SJCRH30 (cell line): ENCODE measurements around the gene C19orf33. TPM values are rescaled to one million over a fixed set of nuclear protein-coding genes. Genes with fewer than 3 reads are reported as not detected.
A peak's percentile ranks its signal among the peaks of the same experiment; 100 is the strongest.

ENCODE experiments used
- DNase-seq, 2 experiments: peaks; one replicate each; pipeline ENCODE4 v3.0.0-alpha.2; 2015 to 2020
- H3K27ac ChIP-seq: fragments of 250-450 bp; sonication (Bioruptor Pico); 2 replicates; pipeline ENCODE4 v1.5.1; 2020; ENCODE audit warnings: mild to moderate bottlenecking, moderate library complexity
- H3K27me3 ChIP-seq: fragments of 250-450 bp; sonication (Bioruptor Pico); 2 replicates; pipeline ENCODE4 v1.5.1; 2020; ENCODE audit warnings: mild to moderate bottlenecking, moderate library complexity
- H3K36me3 ChIP-seq: fragments of 250-450 bp; sonication (Bioruptor Pico); 2 replicates; pipeline ENCODE4 v1.5.1; 2020; ENCODE audit warnings: mild to moderate bottlenecking, moderate library complexity
- H3K4me1 ChIP-seq: fragments of 250-450 bp; sonication (Bioruptor Pico); 2 replicates; pipeline ENCODE4 v1.5.1; 2020; ENCODE audit warnings: mild to moderate bottlenecking, moderate library complexity
- H3K4me3 ChIP-seq: fragments of 250-450 bp; sonication (Bioruptor Pico); 2 replicates; pipeline ENCODE4 v1.5.1; 2020; ENCODE audit warnings: mild to moderate bottlenecking, moderate library complexity
- H3K9me3 ChIP-seq: fragments of 250-450 bp; sonication (Bioruptor Pico); replicated peaks from 2 replicates; pipeline ENCODE4 v1.5.1; 2020; ENCODE audit warnings: mild to moderate bottlenecking, moderate library complexity
- total RNA-seq: library from RNA; depleted of rRNA; stranded (reverse); fragments of >200 nt; shearing (Covaris generic); gene quantifications from 2 replicates; pipeline ENCODE4 v1.2.3, GENCODE V29; 2014

Gene C19orf33
- total RNA-seq, 1 experiment from 2014 or later: not detected

DNA sequence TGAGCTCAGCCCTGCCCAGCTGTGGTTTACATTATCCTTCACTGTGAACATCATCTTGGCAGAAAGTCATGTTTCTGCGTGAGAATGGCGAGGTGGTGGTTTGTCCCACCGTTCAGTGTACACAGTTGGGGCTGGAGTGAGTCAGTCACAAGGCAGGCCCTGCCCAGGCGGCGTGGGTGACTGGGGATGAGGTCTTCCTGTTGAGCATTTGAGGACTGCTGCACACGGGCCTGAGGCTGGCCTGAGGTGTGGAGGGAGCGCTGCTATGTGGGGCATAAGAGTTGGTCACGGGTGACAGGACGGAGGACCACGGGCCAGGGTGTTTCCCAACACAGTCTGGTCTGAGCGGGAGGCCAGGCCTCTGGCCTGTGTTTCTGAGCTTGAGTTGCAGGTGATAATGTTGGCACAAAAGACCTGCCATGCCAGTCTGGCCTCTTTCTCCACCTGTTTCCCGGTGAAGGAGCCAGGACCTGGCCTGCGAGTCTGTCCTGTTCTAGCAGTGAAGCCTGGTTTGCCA lies 13.4 kb upstream of the C19orf33 start:
- Histone ChIP-seq H3K4me3 (no peak overlapping the region), H3K27me3 (no peaks in the 10 kb centered on the region), H3K36me3 (no peaks in the 10 kb centered on the region), H3K9me3 (no peaks in the 10 kb centered on the region), H3K27ac (peak overlapping the region; percentile 24), H3K4me1 (peaks cover 50% of the 10 kb centered on the region)
- DNase-seq: peak; percentile 68 to 74

DNA sequence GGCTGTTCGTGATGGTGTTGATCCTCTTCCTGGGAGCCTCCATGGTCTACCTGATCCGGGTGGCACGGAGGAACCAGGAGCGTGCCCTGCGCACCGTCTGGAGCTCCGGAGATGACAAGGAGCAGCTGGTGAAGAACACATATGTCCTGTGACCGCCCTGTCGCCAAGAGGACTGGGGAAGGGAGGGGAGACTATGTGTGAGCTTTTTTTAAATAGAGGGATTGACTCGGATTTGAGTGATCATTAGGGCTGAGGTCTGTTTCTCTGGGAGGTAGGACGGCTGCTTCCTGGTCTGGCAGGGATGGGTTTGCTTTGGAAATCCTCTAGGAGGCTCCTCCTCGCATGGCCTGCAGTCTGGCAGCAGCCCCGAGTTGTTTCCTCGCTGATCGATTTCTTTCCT lies 12.2 kb upstream of the C19orf33 start:
- no peaks in the 10 kb centered on the region for H3K9me3 ChIP-seq
- H3K27me3 ChIP-seq: no peaks in the 10 kb centered on the region
- H3K4me3 ChIP-seq: no peak overlapping the region
- DNase-seq: no peak
- H3K4me1 ChIP-seq: peaks cover 50% of the 10 kb centered on the region
- H3K27ac ChIP-seq: no peak overlapping the region
- H3K36me3 ChIP-seq: no peaks in the 10 kb centered on the region

DNA sequence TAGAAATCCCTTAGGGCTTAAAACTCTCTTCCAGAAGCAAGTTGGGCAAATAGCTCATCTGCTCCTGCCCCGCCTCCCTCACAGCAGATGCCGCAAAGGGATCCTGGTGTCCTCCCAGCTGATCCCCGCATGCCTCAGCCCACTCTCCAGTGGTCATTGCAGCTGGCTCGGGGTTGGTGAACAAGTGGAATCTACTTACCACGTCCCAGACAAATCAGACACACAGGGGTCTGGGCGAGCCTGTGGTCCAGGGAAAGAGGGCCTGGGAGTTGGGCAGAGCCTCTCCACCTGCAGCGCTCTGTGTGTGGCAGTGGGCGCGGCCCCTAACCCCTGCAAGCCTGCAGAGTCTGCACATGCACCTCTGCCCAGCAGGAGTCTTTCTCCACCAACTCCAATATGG lies 10.8 kb upstream of the C19orf33 start:
- H3K36me3 ChIP-seq: no peaks in the 10 kb centered on the region
- H3K27ac ChIP-seq: no peak overlapping the region
- H3K9me3 ChIP-seq: no peaks in the 10 kb centered on the region
- no peaks in the 10 kb centered on the region for H3K27me3 ChIP-seq
- peaks cover 45% of the 10 kb centered on the region for H3K4me1 ChIP-seq
- no peak overlapping the region for H3K4me3 ChIP-seq
- peak; percentile 69 to 70 for DNase-seq

DNA sequence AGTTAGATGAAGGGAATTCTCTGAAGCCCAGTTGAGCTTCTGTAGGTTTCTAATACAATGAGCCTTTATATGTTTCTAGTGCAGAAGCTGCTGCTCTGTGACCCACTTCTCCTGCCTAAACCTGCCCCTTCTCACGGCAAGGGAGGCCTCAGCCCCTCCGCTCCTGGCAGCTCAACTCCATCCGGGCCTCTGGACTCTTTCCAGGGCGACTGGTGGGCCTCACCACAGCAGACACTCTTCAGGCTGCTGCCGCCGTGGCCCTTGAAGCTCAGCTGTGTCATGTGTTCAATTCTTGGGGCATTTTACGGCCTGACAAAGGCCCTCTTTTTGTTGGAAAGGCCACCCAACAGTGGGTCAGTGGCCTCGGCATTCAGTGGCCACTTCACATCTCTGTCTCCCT lies 10.0 kb upstream of the C19orf33 start:
- no peaks in the 10 kb centered on the region for H3K36me3 ChIP-seq
- peaks cover 43% of the 10 kb centered on the region for H3K4me1 ChIP-seq
- no peaks in the 10 kb centered on the region for H3K9me3 ChIP-seq
- no peak overlapping the region for H3K4me3 ChIP-seq
- peak in 1 of 2 experiments; percentile 39 for DNase-seq
- H3K27ac ChIP-seq: no peak overlapping the region
- H3K27me3 ChIP-seq: no peaks in the 10 kb centered on the region

DNA sequence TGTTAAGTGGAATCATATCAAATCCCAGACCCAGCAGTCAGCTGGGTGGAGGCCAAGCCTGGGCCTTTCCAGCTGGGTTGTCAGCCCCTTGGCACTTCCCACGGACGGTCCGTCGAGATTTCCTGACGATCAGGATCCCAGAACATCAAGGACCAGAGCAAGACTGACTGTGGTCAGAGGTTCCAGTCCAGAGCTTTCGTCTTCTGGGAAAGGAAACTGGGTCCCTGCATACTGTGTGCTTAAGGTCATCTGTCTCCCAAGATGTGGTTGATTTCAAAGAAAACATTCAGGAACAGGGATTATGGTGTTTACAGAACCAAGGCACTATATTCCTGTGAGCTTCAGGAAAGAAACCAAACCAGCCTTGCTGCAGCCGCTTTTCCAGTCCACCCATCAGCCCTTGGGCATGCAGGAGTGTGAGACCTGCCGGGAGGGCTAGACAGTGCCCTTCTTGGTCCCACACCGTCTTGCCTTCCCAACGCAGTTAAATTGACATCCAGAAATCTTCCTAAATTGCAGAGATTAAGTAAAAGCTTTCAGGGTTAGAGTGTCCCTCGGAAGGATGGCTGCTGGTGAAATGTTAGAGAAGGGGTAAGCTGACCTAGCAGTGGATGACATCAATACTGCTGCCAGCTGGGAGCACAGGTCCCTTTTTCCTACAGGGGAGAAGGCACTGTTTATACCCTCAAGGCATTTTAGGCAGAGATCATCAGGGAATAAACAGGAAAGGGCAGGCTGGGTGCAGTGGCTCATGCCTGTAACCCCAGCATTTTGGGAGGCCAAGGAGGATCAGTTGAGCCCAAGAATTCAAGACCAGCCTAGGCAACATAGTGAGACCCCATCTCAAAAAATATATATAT lies 5.0 kb upstream of the C19orf33 start:
- Histone ChIP-seq H3K27ac (no peak overlapping the region), H3K4me1 (peaks cover 35% of the 10 kb centered on the region), H3K9me3 (no peaks in the 10 kb centered on the region), H3K4me3 (no peak overlapping the region), H3K36me3 (peaks cover 4% of the 10 kb centered on the region; the same call in 1 of the 2 replicates), H3K27me3 (no peaks in the 10 kb centered on the region)
- peak; percentile 40 to 66 for DNase-seq

DNA sequence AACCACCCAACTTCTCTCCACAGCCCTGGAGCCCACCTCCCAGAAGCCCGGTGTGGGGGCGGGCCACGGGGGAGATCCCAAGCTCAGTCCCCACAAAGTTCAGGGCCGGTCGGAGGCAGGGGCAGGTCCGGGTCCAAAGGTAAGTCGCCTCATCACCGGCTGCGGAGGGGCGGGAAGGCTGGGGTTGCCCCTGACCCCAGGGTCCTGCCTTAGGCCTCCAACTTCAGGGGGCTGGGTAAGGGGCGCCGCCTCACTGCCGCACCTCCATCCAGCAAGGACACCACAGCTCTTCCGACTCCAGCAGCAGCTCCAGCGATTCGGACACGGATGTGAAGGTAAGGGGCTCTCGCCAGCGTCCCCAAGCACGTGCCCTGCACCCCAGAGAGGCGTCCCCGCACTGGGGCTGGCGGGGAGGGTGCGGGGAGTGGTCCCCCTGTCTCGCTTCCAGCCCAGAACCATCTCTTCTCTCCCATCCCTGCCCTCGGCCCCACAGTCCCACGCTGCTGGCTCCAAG lies 358 bp downstream of the C19orf33 start:
- no peak for DNase-seq
- peaks cover 9% of the 10 kb centered on the region; the same call in 1 of the 2 replicates for H3K36me3 ChIP-seq
- H3K9me3 ChIP-seq: no peaks in the 10 kb centered on the region
- H3K27me3 ChIP-seq: no peaks in the 10 kb centered on the region
- H3K4me3 ChIP-seq: no peak overlapping the region
- no peak overlapping the region for H3K27ac ChIP-seq
- peaks cover 23% of the 10 kb centered on the region for H3K4me1 ChIP-seq

DNA sequence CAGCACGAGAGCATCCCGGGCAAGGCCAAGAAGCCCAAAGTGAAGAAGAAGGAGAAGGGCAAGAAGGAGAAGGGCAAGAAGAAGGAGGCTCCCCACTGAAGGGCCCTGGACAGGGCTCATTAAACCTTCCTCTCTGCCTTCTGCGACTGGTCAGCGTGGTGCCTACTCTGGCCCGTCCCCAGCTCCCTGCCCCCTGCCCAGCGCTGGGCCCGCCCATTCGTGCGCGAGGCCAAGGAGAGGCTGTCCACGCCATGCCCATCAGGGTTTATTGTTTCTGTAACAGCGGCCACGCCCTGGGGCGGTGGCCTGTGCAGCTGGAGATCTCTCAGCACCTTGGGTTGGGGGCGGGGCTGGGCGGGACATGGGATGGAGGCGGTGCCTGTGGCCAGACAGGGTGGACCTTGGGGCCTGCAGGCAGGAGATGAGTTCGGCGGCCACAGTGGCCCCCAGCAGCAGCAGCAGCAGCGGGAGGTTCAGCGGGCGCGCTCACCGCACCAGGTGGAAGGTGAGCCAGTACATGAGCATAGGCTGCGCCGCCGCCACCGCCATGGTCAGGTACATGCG lies 897 bp downstream of the C19orf33 start:
- Histone ChIP-seq H3K27ac (no peak overlapping the region), H3K9me3 (no peaks in the 10 kb centered on the region), H3K4me3 (no peak overlapping the region), H3K27me3 (no peaks in the 10 kb centered on the region), H3K4me1 (peaks cover 18% of the 10 kb centered on the region), H3K36me3 (peaks cover 9% of the 10 kb centered on the region; the same call in 1 of the 2 replicates)
- no peak for DNase-seq

DNA sequence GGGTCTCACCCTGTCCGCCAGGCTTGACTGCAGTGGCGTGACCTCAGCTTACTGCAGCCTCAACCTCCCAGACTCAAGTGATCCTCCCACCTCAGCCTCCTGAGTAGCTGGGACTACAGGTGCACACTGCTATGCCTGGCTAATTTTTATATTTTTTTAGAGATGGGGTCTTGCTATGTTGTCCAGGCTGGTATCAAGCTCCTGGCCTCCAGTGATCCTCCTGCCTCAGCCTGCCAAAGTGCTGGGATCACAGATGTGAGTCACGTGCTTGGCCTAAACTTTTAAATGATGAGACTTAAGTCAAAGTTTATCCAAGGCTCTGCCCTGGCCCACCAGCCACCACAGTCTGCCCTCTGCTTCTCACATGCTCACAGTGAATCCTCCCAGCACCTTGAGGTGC lies 2.2 kb downstream of the C19orf33 start:
- Histone ChIP-seq H3K4me3 (no peak overlapping the region), H3K36me3 (peaks cover 9% of the 10 kb centered on the region; the same call in 1 of the 2 replicates), H3K4me1 (peaks cover 5% of the 10 kb centered on the region), H3K27me3 (no peaks in the 10 kb centered on the region), H3K27ac (no peak overlapping the region), H3K9me3 (no peaks in the 10 kb centered on the region)
- no peak for DNase-seq

DNA sequence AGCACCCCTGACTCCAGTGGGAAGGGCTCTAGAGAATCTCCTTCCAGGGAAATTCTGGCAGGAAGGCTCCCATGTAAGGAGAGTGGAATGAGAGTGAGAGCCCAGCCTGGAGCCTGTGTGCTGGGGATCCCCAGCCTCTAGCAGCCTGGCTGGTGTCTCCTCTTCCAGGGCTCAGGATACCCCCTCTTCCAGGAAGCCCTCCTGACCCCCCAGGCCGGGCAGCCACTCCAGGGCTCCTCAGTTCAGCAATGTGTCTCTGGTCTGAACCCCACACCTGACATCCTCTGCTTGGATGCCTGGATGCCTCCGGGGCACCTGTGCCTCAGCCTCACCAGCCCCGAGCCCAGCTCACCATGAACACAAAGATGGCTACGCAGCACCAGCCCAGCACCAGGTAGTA lies 3.0 kb downstream of the C19orf33 start:
- H3K27me3 ChIP-seq: no peaks in the 10 kb centered on the region
- H3K9me3 ChIP-seq: no peaks in the 10 kb centered on the region
- no peak overlapping the region for H3K27ac ChIP-seq
- peaks cover 9% of the 10 kb centered on the region; the same call in 1 of the 2 replicates for H3K36me3 ChIP-seq
- DNase-seq: no peak
- H3K4me1 ChIP-seq: no peaks in the 10 kb centered on the region
- no peak overlapping the region for H3K4me3 ChIP-seq

DNA sequence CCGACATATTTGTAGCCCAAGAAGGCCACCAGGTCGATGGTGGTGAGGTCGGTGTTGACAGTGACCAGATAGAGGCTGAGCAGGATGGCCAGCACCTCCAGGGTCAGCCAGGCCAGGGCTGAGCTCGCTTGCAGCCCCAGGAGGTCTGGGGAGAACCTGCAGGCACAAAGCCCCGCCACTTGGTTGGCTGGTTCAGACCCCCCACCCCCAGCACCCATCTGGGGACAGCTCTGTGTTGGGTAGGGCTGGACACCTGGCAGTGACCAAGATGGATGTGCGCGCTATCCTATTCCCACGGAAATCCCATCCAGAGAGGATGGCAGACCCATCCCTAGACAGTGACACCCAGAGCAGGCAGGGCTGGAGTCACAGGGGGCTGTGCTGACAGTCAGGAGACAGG lies 3.5 kb downstream of the C19orf33 start:
- no peak for DNase-seq
- H3K9me3 ChIP-seq: no peaks in the 10 kb centered on the region
- H3K27ac ChIP-seq: no peak overlapping the region
- no peaks in the 10 kb centered on the region for H3K4me1 ChIP-seq
- H3K27me3 ChIP-seq: no peaks in the 10 kb centered on the region
- no peak overlapping the region for H3K4me3 ChIP-seq
- H3K36me3 ChIP-seq: peaks cover 9% of the 10 kb centered on the region; the same call in 1 of the 2 replicates

DNA sequence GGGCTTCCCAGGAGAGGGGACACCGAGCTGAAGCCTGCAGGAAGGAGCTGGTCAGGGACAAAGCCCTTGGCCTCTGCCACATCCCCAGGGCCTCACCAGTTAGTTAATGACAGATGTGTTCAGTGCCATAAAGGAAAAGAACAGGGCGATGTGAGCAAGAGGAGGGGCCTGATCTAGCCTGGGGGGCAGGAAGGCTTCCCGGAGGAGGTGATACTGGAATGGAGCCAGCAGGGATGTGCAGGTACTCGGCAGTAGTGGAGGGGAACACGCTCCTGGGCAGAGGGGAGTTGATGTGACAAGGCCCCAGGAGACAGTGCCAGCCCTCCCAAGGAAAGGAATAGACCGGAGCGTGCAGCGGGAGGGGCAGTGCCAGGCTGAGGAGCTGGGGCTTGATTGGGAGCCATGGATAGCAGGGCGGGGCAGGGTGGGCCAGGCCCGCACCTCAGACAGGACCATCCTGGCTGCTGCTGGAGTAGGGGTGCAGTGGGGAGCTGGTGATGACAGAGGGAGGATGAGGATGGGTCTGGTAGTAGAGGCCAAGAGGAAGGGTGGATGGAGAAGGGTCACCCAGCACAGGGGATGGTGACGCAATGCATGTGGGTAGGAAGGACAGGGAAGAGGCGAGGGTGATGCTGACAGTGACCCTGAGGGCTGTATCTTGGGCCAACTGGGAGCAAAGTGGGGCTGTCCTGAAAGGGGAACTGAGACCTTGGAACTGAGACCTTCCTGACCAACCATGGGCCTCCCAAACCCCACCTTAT lies 4.1 kb downstream of the C19orf33 start:
- no peaks in the 10 kb centered on the region for H3K9me3 ChIP-seq
- H3K4me3 ChIP-seq: no peak overlapping the region
- H3K4me1 ChIP-seq: no peaks in the 10 kb centered on the region
- DNase-seq: no peak
- peaks cover 9% of the 10 kb centered on the region; the same call in 1 of the 2 replicates for H3K36me3 ChIP-seq
- H3K27me3 ChIP-seq: no peaks in the 10 kb centered on the region
- H3K27ac ChIP-seq: no peak overlapping the region

DNA sequence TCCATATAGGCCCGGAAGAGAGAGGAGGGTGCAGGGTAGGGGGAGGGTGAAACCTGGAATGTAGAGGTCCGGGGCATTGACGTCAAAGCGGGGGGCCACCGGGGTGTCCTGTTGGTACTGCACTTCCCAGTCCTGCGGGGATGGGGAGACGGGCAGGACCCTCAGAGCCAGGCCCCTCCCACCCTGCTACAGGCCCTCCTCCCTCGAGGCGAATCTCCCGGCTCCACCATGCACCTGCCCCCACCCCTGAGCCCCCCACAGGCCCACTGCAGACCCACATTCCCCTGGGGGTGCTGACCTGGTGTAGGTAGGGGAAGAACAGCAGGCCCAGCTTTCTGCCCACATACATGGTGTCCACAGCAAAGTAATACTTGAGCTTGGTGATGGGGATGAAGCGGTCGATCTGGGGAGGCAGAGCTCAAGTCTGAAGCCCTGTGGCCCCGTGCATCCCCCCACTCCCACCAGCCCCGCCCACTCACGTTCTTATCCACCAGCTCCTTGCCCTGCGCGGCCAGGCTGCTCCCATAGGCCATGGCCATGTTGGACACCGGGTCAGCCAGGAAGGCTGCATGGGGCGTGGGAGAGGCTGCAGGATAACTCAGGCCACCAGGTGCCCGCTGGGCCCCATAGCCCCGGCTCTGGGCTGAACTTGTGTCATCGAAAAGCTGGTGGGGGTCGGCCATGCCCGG lies 5.0 kb downstream of the C19orf33 start:
- Histone ChIP-seq H3K27ac (no peak overlapping the region), H3K9me3 (no peaks in the 10 kb centered on the region), H3K36me3 (peaks cover 5% of the 10 kb centered on the region; the same call in 1 of the 2 replicates), H3K4me3 (no peak overlapping the region), H3K4me1 (no peaks in the 10 kb centered on the region), H3K27me3 (no peaks in the 10 kb centered on the region)
- DNase-seq: no peak

DNA sequence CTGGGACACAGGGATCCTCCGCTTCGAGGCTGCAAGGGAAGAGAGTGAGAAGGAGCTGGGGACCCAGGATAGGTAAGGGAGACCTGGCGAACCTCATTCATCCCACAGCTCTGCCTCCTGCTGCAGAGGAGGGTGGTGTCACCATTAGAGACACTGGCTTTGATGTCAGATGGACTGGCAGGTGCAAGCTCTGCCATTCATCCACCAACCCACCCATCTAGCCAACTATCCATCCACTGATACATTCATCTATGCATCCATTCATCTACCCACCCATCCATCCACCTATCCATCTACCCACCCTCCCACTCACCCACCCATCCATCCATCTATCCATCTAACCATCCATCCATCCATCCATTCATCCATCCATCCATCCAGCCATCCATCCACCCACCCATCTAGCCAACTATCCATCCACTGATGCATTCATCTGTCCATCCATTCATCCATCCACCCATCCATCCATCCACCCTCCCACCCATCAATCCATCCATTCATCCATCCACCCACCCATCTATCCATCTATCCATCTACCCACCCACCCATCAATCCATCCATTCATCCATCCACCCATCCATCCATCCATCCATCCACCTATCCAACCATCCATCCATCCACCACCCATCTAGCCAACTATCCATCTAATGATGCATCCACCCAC lies 5.7 kb downstream of the C19orf33 start:
- no peak overlapping the region for H3K4me3 ChIP-seq
- H3K27ac ChIP-seq: no peak overlapping the region
- no peaks in the 10 kb centered on the region for H3K4me1 ChIP-seq
- peaks cover 2% of the 10 kb centered on the region; the same call in 1 of the 2 replicates for H3K36me3 ChIP-seq
- H3K27me3 ChIP-seq: no peaks in the 10 kb centered on the region
- no peaks in the 10 kb centered on the region for H3K9me3 ChIP-seq
- DNase-seq: no peak

DNA sequence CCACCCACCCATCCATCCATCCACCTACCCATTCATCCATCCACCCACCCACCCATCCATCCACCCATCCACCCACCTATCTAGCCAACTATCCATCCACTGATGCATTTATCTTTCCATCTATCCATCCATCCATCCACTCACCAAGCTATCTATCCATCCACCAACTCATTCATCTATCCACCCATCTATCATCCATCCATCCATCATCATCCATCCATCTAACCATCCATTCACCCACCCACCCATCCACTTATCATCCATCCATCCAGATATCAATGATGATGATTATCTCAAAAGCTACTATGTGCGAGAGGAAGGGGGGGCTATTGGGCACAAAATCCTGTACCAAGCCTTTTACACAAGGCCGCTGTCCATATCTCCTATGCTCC lies 6.2 kb downstream of the C19orf33 start:
- no peak overlapping the region for H3K4me3 ChIP-seq
- no peak for DNase-seq
- H3K27ac ChIP-seq: no peak overlapping the region
- H3K4me1 ChIP-seq: no peaks in the 10 kb centered on the region
- H3K36me3 ChIP-seq: peaks cover 2% of the 10 kb centered on the region; the same call in 1 of the 2 replicates
- no peaks in the 10 kb centered on the region for H3K9me3 ChIP-seq
- H3K27me3 ChIP-seq: no peaks in the 10 kb centered on the region
